NCI-H69 (cell line): Measurements from ENCODE around the gene LILRA5.
"Not testable (repeated sequence)": the region's sequence is repeated elsewhere in the genome, so short reads cannot be mapped to it uniquely, and the experiment has no call there.

Source experiments
- DNase-seq: peaks from one replicate; lab custom pipeline; 2025; lab: John Stamatoyannopoulos, UW

The LILRA5 gene

DNA sequence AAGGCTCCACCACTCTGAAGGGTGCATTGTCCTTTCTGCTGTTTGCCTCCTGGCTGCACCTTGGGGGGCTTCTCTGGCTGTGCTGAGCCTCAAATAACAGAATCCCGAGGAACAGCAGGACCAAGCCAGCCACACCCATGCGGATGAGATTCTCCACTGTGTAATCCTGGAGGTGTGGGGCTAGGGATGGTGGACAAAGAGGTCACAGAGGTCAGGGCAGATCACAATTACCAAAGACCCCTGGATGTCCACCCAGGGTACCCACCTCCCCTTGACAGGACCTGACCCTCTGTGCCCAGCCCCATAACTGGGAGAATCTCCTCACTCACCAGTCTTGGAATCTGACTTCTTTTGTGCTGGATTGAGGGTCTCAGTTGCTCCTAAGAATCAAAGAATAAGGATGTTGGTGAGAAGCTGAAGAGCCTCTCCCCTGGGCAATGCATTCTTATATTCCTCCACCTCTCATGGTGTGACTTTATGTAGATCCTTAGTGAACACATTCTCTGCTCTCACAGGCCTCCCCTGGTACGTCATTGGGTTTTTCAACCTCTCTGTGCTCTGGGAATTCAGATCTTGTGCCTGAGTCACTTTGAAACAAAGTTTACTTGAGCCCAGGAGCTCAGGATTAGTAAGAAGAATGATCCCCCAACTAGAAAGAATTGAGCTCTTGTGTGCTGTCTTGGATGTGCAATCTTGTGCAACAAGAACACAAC lies 20.8 kb upstream of the LILRA5 start:
- no peak for DNase-seq

DNA sequence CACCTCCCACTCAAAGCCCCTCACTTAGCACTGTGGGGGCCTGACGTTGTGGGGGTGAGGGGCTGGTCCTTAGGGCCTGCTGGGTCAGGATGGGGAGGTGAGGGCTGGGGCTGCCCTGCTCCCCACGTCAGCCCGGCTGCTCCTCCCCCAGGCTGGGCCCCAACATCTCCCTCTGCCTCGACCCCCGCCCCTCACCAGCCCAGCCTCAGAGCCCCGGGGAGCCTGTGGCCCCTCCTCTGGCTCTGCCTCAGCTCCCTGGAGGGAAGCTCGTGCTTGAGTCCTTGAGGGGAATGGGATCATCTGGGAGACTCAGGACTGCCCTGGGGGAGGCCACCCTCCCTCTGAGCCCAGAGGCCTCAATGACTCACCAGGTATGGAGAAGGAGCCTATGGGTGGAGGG lies 19.2 kb upstream of the LILRA5 start:
- DNase-seq: no peak

DNA sequence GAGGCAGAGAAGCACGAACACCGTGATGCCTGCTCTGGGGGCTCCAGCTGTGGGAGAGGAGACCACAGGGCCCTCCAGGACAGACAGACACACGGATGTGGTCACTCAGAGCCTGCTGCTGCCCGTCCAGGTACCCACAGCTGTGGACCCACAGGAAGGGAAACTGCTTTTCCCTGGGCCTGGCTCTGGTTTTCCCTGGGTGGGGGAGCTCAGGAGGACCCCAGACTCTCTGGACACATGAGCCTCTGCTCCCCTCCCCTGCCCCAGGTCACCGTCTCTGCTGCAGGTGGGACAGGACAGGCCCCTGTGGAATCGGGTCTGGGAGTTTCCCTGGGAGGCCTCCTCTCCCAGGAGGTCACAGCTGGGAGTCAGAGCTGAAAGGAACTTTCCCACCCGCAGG lies 18.7 kb upstream of the LILRA5 start:
- DNase-seq: no peak

DNA sequence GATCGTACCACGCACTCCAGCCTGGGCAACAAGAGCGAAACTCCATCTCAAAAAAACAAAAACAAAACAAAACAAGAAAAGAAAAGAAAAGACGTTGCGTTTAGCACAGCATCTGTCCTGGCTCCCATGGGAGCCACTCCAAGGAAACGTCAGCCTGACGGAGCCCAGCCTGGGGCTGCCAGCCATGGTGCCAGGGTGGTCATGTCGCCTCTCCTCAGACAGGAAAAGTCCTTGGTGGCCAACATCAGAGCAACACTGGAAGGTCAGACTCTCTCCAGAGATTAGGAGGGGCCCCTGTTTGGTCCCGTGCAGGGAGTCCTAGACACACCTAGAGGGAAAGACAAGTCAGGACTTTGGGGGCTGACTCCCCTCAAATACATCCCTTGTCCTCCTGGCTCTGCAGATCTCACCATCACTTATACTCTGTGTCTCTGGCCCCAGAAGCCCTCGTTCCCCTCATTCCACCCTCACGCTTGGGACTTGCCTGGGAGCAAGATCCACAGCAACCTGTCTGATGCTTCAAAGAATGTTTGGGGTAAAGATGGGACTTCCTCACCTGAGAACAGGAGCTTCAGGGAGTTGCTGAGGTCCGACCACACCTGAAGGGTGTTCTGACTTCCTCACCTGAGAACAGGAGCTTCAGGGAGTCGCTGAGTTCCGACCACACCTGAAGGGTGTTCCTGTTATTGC lies 16.7 kb upstream of the LILRA5 start:
- no peak for DNase-seq

DNA sequence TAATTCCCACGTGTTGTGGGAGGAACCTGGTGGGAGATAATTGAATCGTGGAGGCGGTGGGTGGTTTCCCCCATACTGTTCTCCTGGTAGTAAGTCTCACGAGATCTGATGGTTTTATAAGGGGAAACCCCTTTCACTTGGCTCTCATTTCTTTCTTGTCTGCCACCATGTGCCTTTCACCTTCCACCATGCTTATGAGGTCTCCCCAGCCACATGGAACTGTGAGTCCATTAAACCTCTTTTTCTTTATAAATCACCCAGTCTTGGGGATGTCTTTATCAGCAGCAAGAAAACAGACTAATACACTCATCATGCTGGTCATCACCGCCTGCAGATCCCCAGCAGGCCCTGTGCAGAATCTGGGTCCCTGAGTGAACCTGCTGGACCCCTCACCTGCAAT lies 15.8 kb upstream of the LILRA5 start:
- not testable (repeated sequence) for DNase-seq

DNA sequence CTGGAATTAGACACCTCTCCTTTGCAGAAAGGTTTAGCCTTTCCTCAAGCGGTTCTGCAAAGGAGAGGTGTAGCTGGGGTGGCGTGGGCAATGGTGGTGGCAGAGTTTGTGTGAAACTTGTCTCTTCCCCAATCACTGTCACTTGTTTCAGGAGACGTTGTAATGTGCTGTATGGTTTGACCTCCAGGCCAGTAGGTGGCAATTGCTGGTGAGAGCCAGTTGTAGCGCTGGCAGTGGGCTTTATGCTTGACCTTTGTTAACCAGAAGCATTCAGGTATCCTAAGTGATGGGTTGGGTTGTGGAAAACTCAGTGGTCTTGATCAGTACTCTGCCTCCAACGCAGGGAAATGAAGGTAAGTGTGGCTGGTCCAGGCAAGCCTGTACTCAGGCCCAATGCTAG lies 12.7 kb upstream of the LILRA5 start:
- DNase-seq: no peak

DNA sequence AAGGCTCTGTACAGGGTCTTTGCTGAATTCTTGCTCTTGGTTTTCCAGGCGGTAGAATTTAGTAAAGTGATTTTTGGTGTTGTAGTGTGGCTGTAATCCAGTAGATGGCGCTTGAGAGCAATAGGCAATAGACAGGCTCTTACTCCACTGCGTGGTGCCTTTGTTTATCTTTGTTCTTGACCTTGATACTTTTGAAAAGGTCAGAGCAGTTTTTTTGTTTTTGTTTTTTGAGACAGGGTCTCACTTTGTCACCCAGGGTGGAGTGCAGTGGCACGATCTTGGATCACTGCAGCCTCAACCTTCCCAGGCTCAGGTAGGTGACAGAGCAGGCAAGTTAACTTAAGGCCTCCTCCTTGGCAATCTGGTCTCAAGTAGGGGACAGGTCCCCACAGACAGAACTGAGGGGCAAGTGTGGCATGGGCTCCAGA lies 12.2 kb upstream of the LILRA5 start:
- DNase-seq: peak; percentile 34

DNA sequence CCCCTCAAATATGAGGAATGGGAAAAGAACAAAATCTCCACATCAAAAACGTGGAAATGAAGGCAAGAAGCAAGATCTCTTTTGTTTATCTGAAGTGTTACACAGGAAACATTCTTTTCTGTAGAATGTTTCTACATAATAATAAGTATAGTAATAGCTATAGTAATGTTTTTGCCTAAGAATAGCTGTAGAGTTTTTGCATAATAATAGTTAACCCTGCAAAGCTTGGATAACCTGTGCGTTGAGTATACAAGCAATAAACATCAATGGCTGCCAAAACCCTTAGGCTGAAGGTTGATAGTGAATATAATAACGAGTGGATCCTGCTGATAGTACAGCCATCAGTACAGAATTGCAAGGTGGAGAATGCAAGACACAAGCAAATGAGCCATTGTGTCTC lies 11.1 kb upstream of the LILRA5 start:
- DNase-seq: no peak

DNA sequence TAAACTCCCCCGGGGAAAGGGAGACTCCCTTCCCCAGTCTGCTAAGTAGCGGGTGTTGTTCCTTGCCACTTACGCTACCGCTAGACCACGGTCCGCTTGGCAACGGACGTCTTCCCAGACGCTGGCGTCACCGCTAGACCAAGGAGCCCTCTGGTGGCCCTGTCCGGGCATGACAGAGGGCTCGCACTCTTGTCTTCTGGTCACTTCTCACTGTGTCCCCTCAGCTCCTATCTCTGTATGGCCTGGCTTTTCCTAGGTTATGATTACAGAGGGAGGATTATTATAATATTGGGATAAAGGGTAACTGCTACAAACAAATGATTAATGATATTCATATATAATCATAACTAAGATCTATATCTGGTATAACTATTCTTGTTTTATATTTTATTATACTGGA lies 10.0 kb upstream of the LILRA5 start:
- DNase-seq: not testable (repeated sequence)

DNA sequence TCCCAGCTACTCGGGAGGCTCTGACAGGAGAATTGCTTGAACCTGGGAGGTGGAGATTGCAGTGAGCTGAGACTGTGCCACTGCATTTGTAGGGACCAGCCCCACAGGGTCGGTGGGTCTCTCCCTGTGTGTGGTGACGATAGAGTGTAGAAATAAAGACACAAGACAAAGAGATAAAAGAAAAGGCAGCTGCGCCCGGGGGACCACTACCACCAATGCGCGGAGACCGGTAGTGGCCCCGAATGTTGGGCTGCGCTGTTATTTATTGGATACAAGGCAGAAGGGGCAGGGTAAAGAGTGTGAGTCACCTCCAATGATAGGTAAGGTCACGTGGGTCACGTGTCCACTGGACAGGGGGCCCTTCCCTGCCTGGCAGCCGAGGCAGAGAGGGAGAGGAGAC lies 9.3 kb upstream of the LILRA5 start:
- DNase-seq: not testable (repeated sequence)

DNA sequence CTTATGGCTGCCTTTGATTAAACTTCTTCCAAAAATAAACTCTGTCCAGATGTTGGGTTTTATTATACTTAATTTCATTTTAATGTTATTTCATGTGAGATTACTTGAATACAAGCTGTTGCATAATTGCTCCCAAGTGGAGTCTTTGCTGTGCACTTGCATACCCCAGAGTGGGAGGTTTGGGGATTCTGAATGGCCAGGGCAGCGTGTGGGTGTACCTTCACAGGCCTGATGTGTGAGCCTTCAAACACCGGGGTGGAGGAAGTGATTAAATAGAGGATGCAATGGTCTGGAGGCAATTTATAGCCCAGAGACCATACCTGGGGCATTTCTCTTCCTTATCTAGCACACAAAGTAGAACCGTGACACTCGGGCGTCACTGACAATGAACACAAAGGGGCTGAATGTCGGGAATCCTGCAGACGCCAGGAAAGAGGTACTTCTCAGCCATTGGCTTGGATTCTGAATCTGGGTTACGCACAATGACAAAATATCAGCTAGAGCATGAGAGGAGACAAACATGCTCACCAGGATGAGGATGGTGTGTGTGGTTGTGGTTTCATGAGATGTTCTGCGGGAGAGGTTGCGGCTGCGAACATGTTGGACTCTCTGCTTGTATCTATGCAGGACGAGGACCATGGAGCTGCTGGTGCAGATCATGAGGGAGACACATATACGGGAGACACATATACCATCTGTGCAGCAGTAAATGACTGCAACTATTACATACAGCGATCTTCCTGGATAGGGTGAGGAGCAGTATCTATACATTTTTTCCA lies 7.1 kb upstream of the LILRA5 start:
- DNase-seq: no peak

DNA sequence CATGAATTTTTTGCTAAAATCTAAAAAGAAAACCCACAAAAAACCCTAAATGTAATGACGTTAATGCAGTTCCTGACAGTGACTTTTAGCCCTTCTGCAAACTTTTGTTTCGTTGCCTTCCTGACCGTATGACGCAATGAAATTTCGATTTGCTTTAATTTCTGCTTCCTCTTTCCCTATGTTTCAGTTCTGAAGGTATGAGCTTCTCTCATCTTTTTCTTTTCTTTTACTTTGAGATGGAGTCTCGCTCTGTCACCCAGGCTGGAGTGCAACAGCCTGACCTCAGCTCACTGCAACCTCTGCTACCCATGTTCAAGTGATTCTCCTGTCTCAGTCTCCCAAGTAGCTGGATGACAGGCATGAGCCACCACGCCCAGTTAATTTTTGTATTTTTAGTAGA lies 6.1 kb upstream of the LILRA5 start:
- DNase-seq: no peak

DNA sequence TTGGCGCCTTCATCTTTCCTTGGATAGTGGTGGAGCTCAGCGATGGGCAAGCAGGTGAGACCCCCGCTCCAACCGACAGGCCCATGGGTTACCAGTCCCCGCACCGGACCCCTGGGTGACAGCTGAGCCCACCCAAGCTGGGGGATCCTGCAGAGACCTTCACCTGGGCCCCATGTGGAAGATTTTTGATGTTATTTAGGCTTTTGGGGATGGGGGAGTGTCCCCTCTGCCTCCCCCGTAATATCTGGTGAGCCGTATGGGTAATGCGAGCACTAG lies 4.9 kb upstream of the LILRA5 start:
- no peak for DNase-seq

DNA sequence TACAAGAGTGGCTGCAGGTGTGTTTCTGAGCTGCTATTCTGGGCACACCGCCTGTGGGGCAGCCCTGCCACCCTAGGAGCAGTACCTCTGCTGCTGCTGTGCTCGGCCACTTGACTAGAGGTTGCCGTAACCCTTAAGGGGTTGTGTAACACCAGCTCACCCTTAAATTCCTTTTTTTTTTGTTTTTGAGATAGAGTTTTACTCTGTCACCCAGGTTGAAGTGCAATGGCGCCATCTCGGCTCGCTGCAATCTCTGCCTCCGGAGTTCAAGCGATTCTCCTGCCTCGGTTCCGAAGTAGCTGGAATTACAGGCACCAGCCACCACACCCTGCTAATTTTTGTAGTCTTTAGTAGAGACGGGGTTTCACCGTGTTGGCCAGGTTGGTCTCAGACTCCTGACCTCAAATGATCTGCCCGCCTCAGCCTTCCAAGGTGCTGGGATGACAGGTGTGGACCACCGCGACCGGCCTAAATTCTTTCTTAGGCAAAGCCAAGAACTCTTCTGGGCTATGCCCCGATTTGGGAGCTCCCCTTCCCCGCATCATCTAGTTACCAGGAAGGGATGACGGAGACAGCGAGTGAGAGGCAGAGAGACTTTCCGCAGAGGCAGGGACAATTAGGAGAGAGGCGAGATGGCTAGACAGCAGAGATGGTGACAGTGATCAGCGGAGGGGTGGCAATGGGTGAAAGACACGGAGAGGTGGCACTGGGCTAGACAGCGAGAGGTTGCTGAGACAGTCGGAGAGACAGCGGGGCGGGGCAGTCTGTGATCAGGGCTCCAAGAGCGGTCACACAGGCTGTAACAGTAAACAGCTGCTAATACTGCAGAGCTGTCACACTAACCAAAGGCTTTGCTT lies 4.4 kb upstream of the LILRA5 start:
- DNase-seq: no peak

DNA sequence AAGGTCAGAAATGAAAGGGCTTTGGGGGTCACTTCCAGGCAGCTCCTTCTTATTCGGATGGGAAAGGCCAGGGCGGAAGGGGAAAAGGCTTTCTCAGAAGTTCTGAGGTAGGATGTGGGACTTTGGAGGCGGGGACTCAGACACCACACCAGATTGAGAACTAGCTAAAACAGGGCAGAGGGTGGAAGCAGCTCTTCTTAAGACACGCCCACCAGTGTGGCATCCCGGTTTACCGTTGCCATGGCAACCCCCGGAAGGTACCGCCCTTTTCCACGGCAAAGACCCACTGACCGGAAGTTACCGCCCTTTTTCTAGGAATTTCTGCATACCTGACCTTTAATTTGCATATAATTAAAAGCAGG lies 3.8 kb upstream of the LILRA5 start:
- peak; percentile 57 for DNase-seq

DNA sequence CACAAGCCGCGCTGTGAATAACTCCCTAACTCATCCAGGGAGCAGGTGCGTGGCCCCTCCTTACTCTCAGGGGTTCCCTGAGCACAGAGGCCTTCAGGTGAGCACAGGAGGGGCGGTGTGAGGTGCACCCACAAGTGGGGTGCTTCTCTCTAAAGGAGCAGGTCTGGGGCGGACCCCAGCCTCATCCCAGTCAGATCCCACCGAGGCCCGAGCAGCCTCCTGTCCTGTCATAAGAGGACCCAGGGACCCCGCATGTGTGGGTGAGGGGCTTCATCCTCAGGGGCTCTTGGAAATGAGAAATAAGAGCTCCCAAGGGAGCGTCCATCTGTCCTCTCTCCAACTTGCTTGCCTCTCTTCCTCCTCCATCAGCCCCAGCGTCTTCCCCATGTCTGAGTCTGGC lies 3.0 kb upstream of the LILRA5 start:
- DNase-seq: no peak

DNA sequence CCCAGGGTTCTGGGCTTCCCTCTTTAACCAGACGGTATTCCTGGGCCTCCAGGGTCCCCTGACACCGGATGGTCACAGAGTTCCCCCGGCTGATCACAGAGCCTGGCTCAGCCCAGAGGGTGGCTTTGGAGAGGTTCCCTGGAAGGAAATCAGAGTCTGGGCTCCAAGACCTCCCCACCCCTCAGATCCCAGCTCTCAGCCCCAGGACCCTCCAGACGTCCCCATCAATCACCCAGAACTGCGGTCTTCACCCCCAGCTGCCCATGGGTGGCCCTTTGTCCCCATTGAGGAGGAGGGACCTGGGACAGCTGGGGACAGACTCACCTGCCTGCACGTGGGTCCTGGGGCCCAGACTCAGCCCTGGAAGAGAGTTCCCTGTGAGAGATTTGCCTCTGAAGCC lies 955 bp downstream of the LILRA5 start:
- DNase-seq: no peak

DNA sequence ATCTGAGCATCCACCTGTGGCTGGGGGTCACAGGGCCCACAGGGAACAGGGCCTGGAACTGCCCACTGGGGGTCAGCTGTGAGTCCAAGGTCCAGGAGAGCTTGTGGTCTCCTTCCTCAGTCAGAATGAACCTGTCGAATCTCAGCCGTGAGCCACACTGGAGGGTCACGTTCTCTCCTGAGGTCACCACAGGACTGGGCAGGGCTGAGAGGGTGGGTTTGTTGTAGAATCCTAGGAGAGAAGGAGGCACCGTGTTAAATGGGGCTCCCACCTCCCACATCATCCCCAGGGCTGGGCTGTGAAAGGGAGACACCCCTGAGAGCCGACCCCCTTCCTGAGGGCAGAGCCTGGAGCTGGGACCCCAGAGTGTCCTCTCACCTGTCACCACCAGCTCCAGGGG lies 1.5 kb downstream of the LILRA5 start:
- no peak for DNase-seq

DNA sequence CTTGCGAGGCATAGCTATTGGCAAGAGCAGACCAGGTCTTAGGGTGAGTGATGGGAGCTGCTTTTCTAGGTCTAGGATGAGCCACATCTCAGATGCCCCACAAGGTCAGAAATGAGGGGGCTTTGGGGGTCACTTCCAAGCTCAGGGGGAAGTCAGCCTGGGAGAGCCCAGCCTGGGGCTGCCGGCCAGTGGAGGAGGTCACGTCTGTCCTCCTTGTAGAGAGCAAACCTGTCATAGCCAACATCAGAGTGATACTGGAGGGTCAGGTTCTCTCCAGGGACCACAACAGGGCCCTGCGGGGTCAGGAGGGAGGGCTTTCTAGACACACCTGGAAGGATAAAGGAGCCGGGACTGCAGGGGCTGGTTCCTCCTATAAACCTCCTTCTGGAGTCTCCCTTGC lies 2.4 kb downstream of the LILRA5 start:
- DNase-seq: no peak

DNA sequence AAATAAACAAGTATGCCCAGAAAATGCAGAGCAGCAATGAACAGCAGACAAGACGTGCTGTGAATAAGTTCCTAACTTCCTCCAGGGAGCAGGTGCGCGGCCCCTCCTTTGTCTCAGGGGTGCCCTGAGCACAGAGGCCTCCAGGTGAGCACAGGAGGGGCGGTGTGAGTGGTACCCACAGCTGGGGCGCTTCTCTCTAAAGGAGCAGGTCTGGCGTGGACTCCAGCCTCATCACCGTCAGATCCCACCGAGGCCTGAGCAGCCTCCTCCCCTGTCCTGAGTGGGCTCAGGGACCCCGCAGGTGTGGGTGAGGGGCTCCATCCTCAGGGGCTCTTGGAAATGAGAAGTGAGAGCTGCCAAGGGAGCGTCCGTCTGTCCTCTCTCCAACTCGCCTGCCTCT lies 3.2 kb downstream of the LILRA5 start:
- DNase-seq: no peak

DNA sequence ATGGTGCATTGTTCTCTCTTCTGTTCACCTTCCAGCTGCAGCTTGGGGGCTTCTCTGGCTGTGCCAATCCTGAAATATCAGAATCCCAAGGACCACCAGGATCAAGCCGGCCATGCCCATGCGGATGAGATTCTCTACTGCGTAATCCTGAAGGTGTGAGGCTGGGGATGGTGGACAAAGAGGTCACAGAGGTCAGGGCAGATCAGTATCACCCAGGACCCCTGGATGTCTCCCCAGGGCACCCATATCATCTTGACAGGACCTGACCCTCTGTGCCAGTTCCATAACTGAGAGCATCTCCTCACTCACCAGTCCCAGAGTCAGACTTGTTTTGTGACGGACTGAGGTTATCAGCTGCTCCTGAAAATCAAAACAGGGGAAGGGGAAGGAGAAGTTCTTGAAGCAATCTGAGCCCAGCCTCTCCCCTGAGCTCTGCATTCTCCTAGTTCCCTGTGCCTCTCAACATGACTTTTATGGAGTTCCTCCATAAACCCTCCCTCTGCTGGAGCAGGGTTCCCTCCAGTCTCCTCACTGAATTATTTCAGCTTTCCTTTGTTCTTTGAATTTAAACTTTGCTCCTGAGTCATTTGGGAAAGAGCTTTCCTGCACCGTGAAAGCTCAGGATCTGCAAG lies 5.5 kb downstream of the LILRA5 start:
- no peak for DNase-seq

DNA sequence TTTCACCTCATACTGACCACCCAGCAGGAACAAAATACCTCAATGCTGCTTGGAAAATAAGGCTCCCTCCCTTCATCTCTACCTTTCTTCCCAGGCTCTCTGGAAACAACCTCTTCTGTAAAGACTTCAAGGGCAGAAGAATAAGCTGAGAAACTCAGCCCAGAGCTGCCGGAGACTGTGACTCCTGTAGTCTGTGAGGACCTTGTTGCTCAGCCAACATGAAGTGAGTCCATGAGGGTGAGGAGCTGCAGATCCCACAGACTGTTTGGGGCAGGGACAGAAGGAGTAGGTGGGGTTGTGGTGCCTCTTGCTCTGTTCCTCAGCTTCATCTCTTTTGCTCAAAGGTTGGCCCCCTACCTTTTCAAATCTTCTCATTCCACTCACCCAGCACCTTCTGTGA lies 7.8 kb downstream of the LILRA5 start:
- no peak for DNase-seq
